LNCAP (cell line): ENCODE measurements around the gene SOCS3.

ENCODE experiments used
- CTCF ChIP-seq: fragments of 450-650 bp; IDR thresholded peaks from 2 replicates; pipeline ENCODE4 v1.5.1; 2017; ENCODE audit warnings: mild to moderate bottlenecking

SOCS3 gene

GRCh38 chr17:78379131-78379491, 19.2 kb upstream of the SOCS3 start:
- TF ChIP-seq CTCF, result no peak

GRCh38 chr17:78378225-78379130, 18.6 kb upstream of the SOCS3 start, which contains the start of gene PGS1:
PGS1 (plus strand) TSS chr17:78378649; CDS start chr17:78378666, 17 bp downstream.
- no peak for TF ChIP-seq CTCF

- no peak for TF ChIP-seq CTCF
Measured at GRCh38 chr17:78377858-78378224, 18.0 kb upstream of the SOCS3 start.

- TF ChIP-seq CTCF, result no peak
Measured at GRCh38 chr17:78376161-78376560, 16.3 kb upstream of the SOCS3 start.

- TF ChIP-seq CTCF, result no peak
Measured at GRCh38 chr17:78375401-78376151, 15.7 kb upstream of the SOCS3 start.

- no peak for TF ChIP-seq CTCF
Measured at GRCh38 chr17:78374631-78375274, 14.9 kb upstream of the SOCS3 start.

GRCh38 chr17:78374189-78374588, 14.3 kb upstream of the SOCS3 start:
- no peak for TF ChIP-seq CTCF
